Hepatocyte (in vitro differentiated cells): Measurements from ENCODE around the gene SLC35A3. TPM values are rescaled to one million over a fixed set of nuclear protein-coding genes. Genes with fewer than 3 reads are reported as not detected.

Experiments
- DNase-seq: peaks from one replicate; pipeline ENCODE4 v3.0.0-alpha.2; 2016; ENCODE audit warnings: low spot score
- H2AFZ ChIP-seq: fragments of 200-600 bp; sonication (generic); 2 replicates; pipeline ENCODE4 v1.6.0; 2016; ENCODE audit warnings: antibody characterized with exemption, mild to moderate bottlenecking
- H3K27ac ChIP-seq: fragments of 200-600 bp; sonication (generic); 2 replicates; pipeline ENCODE4 v1.5.1; 2016; ENCODE audit warnings: mild to moderate bottlenecking
- H3K27me3 ChIP-seq: fragments of 200-600 bp; sonication (generic); 2 replicates; pipeline ENCODE4 v1.6.1; 2016
- H3K36me3 ChIP-seq: fragments of 200-600 bp; sonication (generic); replicated peaks from 2 replicates; pipeline ENCODE4 v1.5.1; 2016; ENCODE audit warnings: low read depth; ENCODE audit not compliant: insufficient read depth
- H3K4me1 ChIP-seq: fragments of 200-600 bp; sonication (generic); 2 replicates; pipeline ENCODE4 v1.5.1; 2016; ENCODE audit warnings: mild to moderate bottlenecking, moderate library complexity; ENCODE audit not compliant: insufficient read depth
- H3K4me2 ChIP-seq: fragments of 200-600 bp; sonication (generic); 2 replicates; pipeline ENCODE4 v1.6.0; 2016
- H3K4me3 ChIP-seq: fragments of 200-600 bp; sonication (generic); 2 replicates; pipeline ENCODE4 v1.5.1; 2016; ENCODE audit warnings: mild to moderate bottlenecking
- H3K79me2 ChIP-seq: fragments of 200-600 bp; sonication (generic); 2 replicates; pipeline ENCODE4 v1.6.0; 2017; ENCODE audit warnings: mild to moderate bottlenecking
- H3K9me2 ChIP-seq: fragments of 200-600 bp; sonication (generic); replicated peaks from 2 replicates; pipeline ENCODE4 v1.6.0; 2017; ENCODE audit warnings: mild to moderate bottlenecking; ENCODE audit not compliant: insufficient read depth
- H3K9me3 ChIP-seq: fragments of 200-600 bp; sonication (generic); 2 replicates; pipeline ENCODE4 v1.5.1; 2016; ENCODE audit warnings: low read depth, mild to moderate bottlenecking
- H4K20me1 ChIP-seq: fragments of 200-600 bp; sonication (generic); 2 replicates; pipeline ENCODE4 v1.6.0; 2016; ENCODE audit warnings: mild to moderate bottlenecking; ENCODE audit not compliant: insufficient read depth, poor library complexity, severe bottlenecking
- CTCF ChIP-seq: fragments of 200-600 bp; sonication (generic); IDR thresholded peaks from 2 replicates; pipeline ENCODE4 v1.5.1; 2016; ENCODE audit warnings: antibody characterized with exemption, mild to moderate bottlenecking; ENCODE audit not compliant: poor library complexity
- EZH2 ChIP-seq: fragments of 200-600 bp; sonication (generic); IDR thresholded peaks from 2 replicates; pipeline ENCODE4 v1.6.1; 2016; ENCODE audit warnings: antibody characterized with exemption, mild to moderate bottlenecking, borderline replicate concordance
- EZH2phosphoT487 ChIP-seq: fragments of 200-600 bp; sonication (generic); IDR thresholded peaks from one replicate; pipeline ENCODE4 v1.6.1; 2018; ENCODE audit warnings: antibody characterized with exemption, mild to moderate bottlenecking, low read depth, moderate library complexity; ENCODE audit not compliant: unreplicated experiment, severe bottlenecking
- WGBS: methylation state at CpG from one replicate; pipeline ENCODE4 v1.1.6; 2016; ENCODE audit warnings: low lambda C conversion rate; ENCODE audit errors: missing lambda C conversion rate; 5-methylcytosine and 5-hydroxymethylcytosine counted together
- polyA plus RNA-seq: library from polyadenylated mRNA; unstranded; fragments of >200 nt; fragmentation: Nextera tagmentation; extraction: Ambion mirVana; gene quantifications from 2 replicates; pipeline ENCODE4 v1.2.1, GENCODE V29; 2016
- total RNA-seq: library from RNA; depleted of rRNA; stranded (reverse); fragments of >200 nt; gene quantifications from 2 replicates; pipeline ENCODE4 v1.2.3, GENCODE V29; 2014

SLC35A3 gene
- total and polyA plus RNA-seq, 2 experiments from 2014 or later: 18.9 to 56.1 TPM

- Histone ChIP-seq H3K79me2 (peaks cover 80% of the 10 kb centered on the region), H3K27ac (no peak overlapping the region)
Measured at GRCh38 chr1:99978218-99978617, 8.4 kb downstream of the SLC35A3 start.

GRCh38 chr1:99979091-99979490 lies 9.3 kb downstream of the SLC35A3 start:
- no peak overlapping the region for H3K4me2 ChIP-seq
- no peak overlapping the region for H2AFZ ChIP-seq
- TF ChIP-seq CTCF: no peak
- no peak for TF ChIP-seq EZH2
- no peak for TF ChIP-seq EZH2phosphoT487
- no peaks in the 10 kb centered on the region for H3K9me2 ChIP-seq
- H3K79me2 ChIP-seq: peaks cover 78% of the 10 kb centered on the region
- H3K4me1 ChIP-seq: no peaks in the 10 kb centered on the region
- H3K4me3 ChIP-seq: no peak overlapping the region
- no peaks in the 10 kb centered on the region for H4K20me1 ChIP-seq
- H3K36me3 ChIP-seq: no peaks in the 10 kb centered on the region
- DNase-seq: no peak
- H3K27ac ChIP-seq: no peak overlapping the region
- no peaks in the 10 kb centered on the region for H3K27me3 ChIP-seq
- H3K9me3 ChIP-seq: no peaks in the 10 kb centered on the region

More at GRCh38 chr1:99978218-99978617, 8.4 kb downstream of the SLC35A3 start:
- WGBS: 94% methylated on average over 2 of the region's 2 CpGs
- no peak for DNase-seq
- Histone ChIP-seq H3K4me2 (no peak overlapping the region), H3K27me3 (no peaks in the 10 kb centered on the region), H3K4me3 (no peak overlapping the region), H4K20me1 (no peaks in the 10 kb centered on the region), H3K36me3 (no peaks in the 10 kb centered on the region), H3K9me2 (no peaks in the 10 kb centered on the region), H3K4me1 (no peaks in the 10 kb centered on the region), H2AFZ (no peak overlapping the region), H3K9me3 (no peaks in the 10 kb centered on the region)
- no peak for TF ChIP-seq CTCF

GRCh38 chr1:99980928-99981327 lies 11.1 kb downstream of the SLC35A3 start:
- Histone ChIP-seq H3K27me3 (no peaks in the 10 kb centered on the region), H3K4me3 (no peak overlapping the region), H2AFZ (no peak overlapping the region), H3K9me3 (no peaks in the 10 kb centered on the region), H3K79me2 (peaks cover 87% of the 10 kb centered on the region), H3K36me3 (no peaks in the 10 kb centered on the region), H3K4me2 (no peak overlapping the region), H4K20me1 (no peaks in the 10 kb centered on the region), H3K9me2 (no peaks in the 10 kb centered on the region), H3K27ac (no peak overlapping the region), H3K4me1 (no peaks in the 10 kb centered on the region)
- TF ChIP-seq CTCF (no peak), EZH2phosphoT487 (no peak)
- no peak for DNase-seq

- H3K27ac ChIP-seq: no peak overlapping the region
- peaks cover 98% of the 10 kb centered on the region for H3K79me2 ChIP-seq
- H3K9me2 ChIP-seq: no peaks in the 10 kb centered on the region
- H4K20me1 ChIP-seq: peaks cover 5% of the 10 kb centered on the region
- no peak overlapping the region for H3K4me2 ChIP-seq
- no peaks in the 10 kb centered on the region for H3K9me3 ChIP-seq
- H3K27me3 ChIP-seq: no peaks in the 10 kb centered on the region
- no peak for TF ChIP-seq EZH2phosphoT487
- no peaks in the 10 kb centered on the region for H3K36me3 ChIP-seq
- no peak for DNase-seq
- H3K4me3 ChIP-seq: no peak overlapping the region
- no peaks in the 10 kb centered on the region for H3K4me1 ChIP-seq
- 86% methylated on average over 2 of the region's 2 CpGs for WGBS
- no peak overlapping the region for H2AFZ ChIP-seq
Measured at GRCh38 chr1:99986656-99987225, 16.9 kb downstream of the SLC35A3 start.
